NB4 (cell line): ENCODE data around the gene CNNM2.
"Not testable (repeated sequence)": the region's sequence is repeated elsewhere in the genome, so short reads cannot be mapped to it uniquely, and the experiment has no call there.

ENCODE experiments used
- DNase-seq: peaks from one replicate; pipeline ENCODE4 v3.0.0; 2010; ENCODE audit warnings: low read depth
- H3K4me3 ChIP-seq: one replicate; pipeline ENCODE4 v1.5.1; 2011; ENCODE audit warnings: mild to moderate bottlenecking, low read depth, low read length, moderate library complexity
- CTCF ChIP-seq: IDR thresholded peaks from one replicate; pipeline ENCODE4 v1.5.1; 2012; ENCODE audit warnings: low read depth, low read length
- MAX ChIP-seq: IDR thresholded peaks from 2 replicates; pipeline ENCODE4 v1.6.1; 2011; ENCODE audit warnings: low read depth, low read length
- MYC ChIP-seq: IDR thresholded peaks from 2 replicates; pipeline ENCODE4 v1.6.1; 2011; ENCODE audit warnings: low read depth, low read length
- POLR2A ChIP-seq: IDR thresholded peaks from 2 replicates; pipeline ENCODE4 v1.6.1; 2011; ENCODE audit warnings: mild to moderate bottlenecking; ENCODE audit not compliant: insufficient read length; ENCODE audit errors: extremely low read depth

The CNNM2 gene

GRCh38 chr10:102918817-102919245 is 737 bp downstream of the CNNM2 start:
- DNase-seq, result peak; percentile 37
- TF ChIP-seq POLR2A (no peak), MAX (no peak), CTCF (no peak), MYC (no peak)
- peak overlapping the region; percentile 72 for H3K4me3 ChIP-seq

GRCh38 chr10:102919246-102919959 is 1.3 kb downstream of the CNNM2 start:
- no peak for DNase-seq
- TF ChIP-seq MYC, result no peak
- no peak for TF ChIP-seq MAX
- no peak for TF ChIP-seq POLR2A
- no peak for TF ChIP-seq CTCF
- H3K4me3 ChIP-seq, result peak overlapping the region; percentile 72

- peak overlapping the region; percentile 17 for H3K4me3 ChIP-seq
- DNase-seq, result no peak
- TF ChIP-seq CTCF (no peak), MAX (no peak)
These were observed 2.1 kb downstream of the CNNM2 start for GRCh38 chr10:102919992-102920739.

GRCh38 chr10:102923601-102924000 is 5.5 kb downstream of the CNNM2 start:
- TF ChIP-seq MYC, result no peak
- no peak for TF ChIP-seq CTCF
- TF ChIP-seq MAX, result no peak
- TF ChIP-seq POLR2A, result no peak
- no peak for DNase-seq
- no peak overlapping the region for H3K4me3 ChIP-seq

GRCh38 chr10:102926842-102927241 is 8.7 kb downstream of the CNNM2 start:
- DNase-seq, result no peak
- H3K4me3 ChIP-seq, result no peak overlapping the region
- TF ChIP-seq MAX (no peak), POLR2A (no peak), MYC (no peak)

GRCh38 chr10:102927311-102928010 is 9.4 kb downstream of the CNNM2 start:
- peak; percentile 87 for DNase-seq
- H3K4me3 ChIP-seq, result no peak overlapping the region
- TF ChIP-seq MAX (no peak), MYC (no peak), CTCF (no peak), POLR2A (no peak)

- not testable (repeated sequence) for DNase-seq, H3K4me3 ChIP-seq
These were observed 10.3 kb downstream of the CNNM2 start for GRCh38 chr10:102928442-102928841.
